ENCODE measurements around the gene CMTM4.

GRCh38 chr16:66575060-66575459, 121.5 kb downstream of the CMTM4 start:
- TF ChIP-seq, protein P1, sequence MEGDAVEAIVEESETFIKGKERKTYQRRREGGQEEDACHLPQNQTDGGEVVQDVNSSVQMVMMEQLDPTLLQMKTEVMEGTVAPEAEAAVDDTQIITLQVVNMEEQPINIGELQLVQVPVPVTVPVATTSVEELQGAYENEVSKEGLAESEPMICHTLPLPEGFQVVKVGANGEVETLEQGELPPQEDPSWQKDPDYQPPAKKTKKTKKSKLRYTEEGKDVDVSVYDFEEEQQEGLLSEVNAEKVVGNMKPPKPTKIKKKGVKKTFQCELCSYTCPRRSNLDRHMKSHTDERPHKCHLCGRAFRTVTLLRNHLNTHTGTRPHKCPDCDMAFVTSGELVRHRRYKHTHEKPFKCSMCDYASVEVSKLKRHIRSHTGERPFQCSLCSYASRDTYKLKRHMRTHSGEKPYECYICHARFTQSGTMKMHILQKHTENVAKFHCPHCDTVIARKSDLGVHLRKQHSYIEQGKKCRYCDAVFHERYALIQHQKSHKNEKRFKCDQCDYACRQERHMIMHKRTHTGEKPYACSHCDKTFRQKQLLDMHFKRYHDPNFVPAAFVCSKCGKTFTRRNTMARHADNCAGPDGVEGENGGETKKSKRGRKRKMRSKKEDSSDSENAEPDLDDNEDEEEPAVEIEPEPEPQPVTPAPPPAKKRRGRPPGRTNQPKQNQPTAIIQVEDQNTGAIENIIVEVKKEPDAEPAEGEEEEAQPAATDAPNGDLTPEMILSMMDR (IDR thresholded peaks at IDR 0.05): no peak
- TF ChIP-seq POLR2A (IDR thresholded peaks at IDR 0.05): no peak
